K562 (cell line): ENCODE measurements around the gene AFG1L. TPM values are rescaled to one million over a fixed set of nuclear protein-coding genes. Genes with fewer than 3 reads are reported as not detected.

Experiments
- EP300 ChIP-seq: IDR thresholded peaks from 2 replicates; pipeline ENCODE4 v1.6.1; 2012; ENCODE audit warnings: low read length, improper control_type of control experiment
- MBD2 ChIP-seq: sonication (generic); IDR thresholded peaks from 2 replicates; pipeline ENCODE4 v1.6.1; 2016; ENCODE audit warnings: low read depth, borderline replicate concordance
- MIER1 ChIP-seq: fragments of 450-650 bp; IDR thresholded peaks from 2 replicates; pipeline ENCODE4 v1.6.1; 2016; ENCODE audit warnings: antibody characterized with exemption, mild to moderate bottlenecking, low read depth
- MYC ChIP-seq, 2 experiments: fragments of 250-450 bp in 1 of 2; sonication (Bioruptor Pico) in 1 of 2; IDR thresholded peaks; 2 replicates each; pipeline versions ENCODE4 v1.5.1 to v1.6.1; 2012 to 2021; ENCODE audit warnings: low read depth in 2 of 2, borderline replicate concordance in 1 of 2, improper control_type of control experiment in 1 of 2, low read length in 1 of 2, mild to moderate bottlenecking in 1 of 2, moderate library complexity in 1 of 2
- NFRKB ChIP-seq: fragments of 450-650 bp; IDR thresholded peaks from 2 replicates; pipeline ENCODE4 v1.6.1; 2016; ENCODE audit warnings: low read depth
- POLR2A ChIP-seq: fragments of 450-650 bp; conservative IDR thresholded peaks from 2 replicates; pipeline ENCODE4 v1.6.1; 2016
- TAF9B ChIP-seq: fragments of 450-650 bp; IDR thresholded peaks from 2 replicates; pipeline ENCODE4 v1.6.1; 2018; ENCODE audit warnings: mild to moderate bottlenecking; ENCODE audit not compliant: partially characterized antibody
- THRAP3 ChIP-seq: fragments of 450-650 bp; IDR thresholded peaks from 2 replicates; pipeline ENCODE4 v1.6.1; 2016; ENCODE audit warnings: mild to moderate bottlenecking, inconsistent platforms, borderline replicate concordance
- TSC22D4 ChIP-seq: fragments of 450-650 bp; IDR thresholded peaks from 2 replicates; pipeline ENCODE4 v1.6.1; 2016; ENCODE audit warnings: missing genetic modification characterization, missing biosample characterization, control low read depth
- WHSC1 ChIP-seq: IDR thresholded peaks from one replicate; pipeline ENCODE4 v1.6.1; 2012; ENCODE audit warnings: low read length, control low read depth, inconsistent platforms
- XRCC5 ChIP-seq: fragments of 200-400 bp; formaldehyde crosslinking; IDR thresholded peaks from 2 replicates; pipeline ENCODE4 v1.6.1; 2017; ENCODE audit warnings: low read depth, mild to moderate bottlenecking, low read length
- ZBTB17 ChIP-seq: fragments of 450-650 bp; formaldehyde crosslinking; IDR thresholded peaks from 2 replicates; pipeline ENCODE4 v1.4.0; 2020; ENCODE audit warnings: mild to moderate bottlenecking
- ZFP1 ChIP-seq: fragments of 450-650 bp; formaldehyde crosslinking; IDR thresholded peaks from 2 replicates; pipeline ENCODE4 v1.4.0; 2020; ENCODE audit warnings: mild to moderate bottlenecking, mixed read lengths
- ZNF239 ChIP-seq: fragments of 250-450 bp; sonication (Bioruptor Pico); IDR thresholded peaks from 2 replicates; pipeline ENCODE4 v1.4.0; 2020; ENCODE audit warnings: mild to moderate bottlenecking
- ZNF253 ChIP-seq: fragments of 250-450 bp; sonication (Bioruptor Pico); conservative IDR thresholded peaks from 2 replicates; pipeline ENCODE4 v1.6.1; 2021; ENCODE audit warnings: mild to moderate bottlenecking
- polyA plus RNA-seq, 8 experiments: library from polyadenylated mRNA; depleted of rRNA in 4 of 8; stranded (reverse) in 5 of 8; unstranded in 3 of 8; fragments of >200 nt; fragmentation: Nextera tagmentation in 2 of 8; fragmentation: Illumina TruSeq in 1 of 8; extraction: Ambion mirVana in 2 of 8; extraction: Trizol in 1 of 8; gene quantifications; 2 replicates each; pipeline versions ENCODE4 v1.2.1 to v1.2.3, GENCODE V29; 2011 to 2014; ENCODE audit warnings: inconsistent platforms in 1 of 8, missing spikeins in 1 of 8
- total RNA-seq, 7 experiments: library from RNA; depleted of rRNA in 6 of 7; stranded (reverse); fragments of >200 nt in 6 of 7; fragmentation: Illumina TruSeq in 2 of 7; extraction: Trizol in 2 of 7; gene quantifications; 2 replicates each; pipeline versions ENCODE4 v1.2.1 to v1.2.3, GENCODE V29; 2011 to 2021; ENCODE audit warnings: low replicate concordance in 1 of 7
- TF ChIP-seq, protein P1 (sequence below): fragments of 200-600 bp; sonication (generic); IDR thresholded peaks from one replicate; pipeline ENCODE4 v1.6.1; 2012; ENCODE audit warnings: mild to moderate bottlenecking, low read depth, low read length, inconsistent platforms
- TF ChIP-seq, protein P2 (sequence below): sonication (generic); formaldehyde crosslinking; IDR thresholded peaks from 2 replicates; pipeline ENCODE4 v1.8.1; 2022; ENCODE audit warnings: missing genetic modification reagents

Gene AFG1L
- total and polyA plus RNA-seq, 9 of the 15 experiments (the other 6 are each of a cell fraction or from before 2014, with no cell fraction given), result 2.2 to 15.5 (median 5.8) TPM

DNA sequence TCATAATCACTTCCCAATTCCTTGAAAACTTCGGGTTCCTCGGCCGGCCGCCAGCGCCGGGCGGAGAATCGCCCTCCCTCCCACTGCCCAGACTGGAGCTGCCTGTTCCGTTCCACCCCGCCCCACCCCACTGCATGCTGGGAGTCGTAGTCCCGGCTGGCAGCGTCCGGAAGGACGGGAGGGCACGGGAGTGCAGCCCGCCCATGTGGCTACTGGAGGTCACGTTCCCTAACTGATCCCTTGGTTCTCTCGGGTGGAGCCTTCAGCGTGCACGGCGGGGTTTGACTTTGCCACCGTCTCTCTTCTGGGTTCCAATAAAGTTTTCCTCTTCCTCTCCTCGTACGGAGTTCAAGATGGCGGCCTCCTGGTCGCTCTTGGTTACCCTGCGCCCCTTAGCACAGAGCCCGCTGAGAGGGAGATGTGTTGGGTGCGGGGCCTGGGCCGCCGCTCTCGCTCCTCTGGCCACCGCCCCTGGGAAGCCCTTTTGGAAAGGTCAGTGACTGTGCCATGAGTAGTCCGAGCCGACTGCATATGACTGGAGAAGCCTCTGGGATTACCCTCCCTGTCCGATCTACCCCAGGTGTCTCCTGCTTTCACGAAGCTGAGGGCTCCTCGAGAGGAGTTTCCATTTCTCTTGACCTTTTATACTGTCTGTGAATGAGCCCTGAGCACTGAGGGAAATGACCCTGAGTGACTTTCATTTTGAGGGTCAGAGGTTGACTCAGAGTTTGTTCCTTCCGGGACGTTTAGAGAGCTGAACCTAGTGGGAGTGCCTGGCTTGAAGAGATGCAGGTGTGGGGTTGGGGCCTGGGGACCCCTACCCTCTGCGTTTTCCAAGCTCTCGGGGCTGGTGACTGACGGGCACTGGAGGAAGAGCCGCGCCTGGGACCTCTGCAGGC lies at the start of gene AFG1L (continued):
- TF ChIP-seq, protein P1, sequence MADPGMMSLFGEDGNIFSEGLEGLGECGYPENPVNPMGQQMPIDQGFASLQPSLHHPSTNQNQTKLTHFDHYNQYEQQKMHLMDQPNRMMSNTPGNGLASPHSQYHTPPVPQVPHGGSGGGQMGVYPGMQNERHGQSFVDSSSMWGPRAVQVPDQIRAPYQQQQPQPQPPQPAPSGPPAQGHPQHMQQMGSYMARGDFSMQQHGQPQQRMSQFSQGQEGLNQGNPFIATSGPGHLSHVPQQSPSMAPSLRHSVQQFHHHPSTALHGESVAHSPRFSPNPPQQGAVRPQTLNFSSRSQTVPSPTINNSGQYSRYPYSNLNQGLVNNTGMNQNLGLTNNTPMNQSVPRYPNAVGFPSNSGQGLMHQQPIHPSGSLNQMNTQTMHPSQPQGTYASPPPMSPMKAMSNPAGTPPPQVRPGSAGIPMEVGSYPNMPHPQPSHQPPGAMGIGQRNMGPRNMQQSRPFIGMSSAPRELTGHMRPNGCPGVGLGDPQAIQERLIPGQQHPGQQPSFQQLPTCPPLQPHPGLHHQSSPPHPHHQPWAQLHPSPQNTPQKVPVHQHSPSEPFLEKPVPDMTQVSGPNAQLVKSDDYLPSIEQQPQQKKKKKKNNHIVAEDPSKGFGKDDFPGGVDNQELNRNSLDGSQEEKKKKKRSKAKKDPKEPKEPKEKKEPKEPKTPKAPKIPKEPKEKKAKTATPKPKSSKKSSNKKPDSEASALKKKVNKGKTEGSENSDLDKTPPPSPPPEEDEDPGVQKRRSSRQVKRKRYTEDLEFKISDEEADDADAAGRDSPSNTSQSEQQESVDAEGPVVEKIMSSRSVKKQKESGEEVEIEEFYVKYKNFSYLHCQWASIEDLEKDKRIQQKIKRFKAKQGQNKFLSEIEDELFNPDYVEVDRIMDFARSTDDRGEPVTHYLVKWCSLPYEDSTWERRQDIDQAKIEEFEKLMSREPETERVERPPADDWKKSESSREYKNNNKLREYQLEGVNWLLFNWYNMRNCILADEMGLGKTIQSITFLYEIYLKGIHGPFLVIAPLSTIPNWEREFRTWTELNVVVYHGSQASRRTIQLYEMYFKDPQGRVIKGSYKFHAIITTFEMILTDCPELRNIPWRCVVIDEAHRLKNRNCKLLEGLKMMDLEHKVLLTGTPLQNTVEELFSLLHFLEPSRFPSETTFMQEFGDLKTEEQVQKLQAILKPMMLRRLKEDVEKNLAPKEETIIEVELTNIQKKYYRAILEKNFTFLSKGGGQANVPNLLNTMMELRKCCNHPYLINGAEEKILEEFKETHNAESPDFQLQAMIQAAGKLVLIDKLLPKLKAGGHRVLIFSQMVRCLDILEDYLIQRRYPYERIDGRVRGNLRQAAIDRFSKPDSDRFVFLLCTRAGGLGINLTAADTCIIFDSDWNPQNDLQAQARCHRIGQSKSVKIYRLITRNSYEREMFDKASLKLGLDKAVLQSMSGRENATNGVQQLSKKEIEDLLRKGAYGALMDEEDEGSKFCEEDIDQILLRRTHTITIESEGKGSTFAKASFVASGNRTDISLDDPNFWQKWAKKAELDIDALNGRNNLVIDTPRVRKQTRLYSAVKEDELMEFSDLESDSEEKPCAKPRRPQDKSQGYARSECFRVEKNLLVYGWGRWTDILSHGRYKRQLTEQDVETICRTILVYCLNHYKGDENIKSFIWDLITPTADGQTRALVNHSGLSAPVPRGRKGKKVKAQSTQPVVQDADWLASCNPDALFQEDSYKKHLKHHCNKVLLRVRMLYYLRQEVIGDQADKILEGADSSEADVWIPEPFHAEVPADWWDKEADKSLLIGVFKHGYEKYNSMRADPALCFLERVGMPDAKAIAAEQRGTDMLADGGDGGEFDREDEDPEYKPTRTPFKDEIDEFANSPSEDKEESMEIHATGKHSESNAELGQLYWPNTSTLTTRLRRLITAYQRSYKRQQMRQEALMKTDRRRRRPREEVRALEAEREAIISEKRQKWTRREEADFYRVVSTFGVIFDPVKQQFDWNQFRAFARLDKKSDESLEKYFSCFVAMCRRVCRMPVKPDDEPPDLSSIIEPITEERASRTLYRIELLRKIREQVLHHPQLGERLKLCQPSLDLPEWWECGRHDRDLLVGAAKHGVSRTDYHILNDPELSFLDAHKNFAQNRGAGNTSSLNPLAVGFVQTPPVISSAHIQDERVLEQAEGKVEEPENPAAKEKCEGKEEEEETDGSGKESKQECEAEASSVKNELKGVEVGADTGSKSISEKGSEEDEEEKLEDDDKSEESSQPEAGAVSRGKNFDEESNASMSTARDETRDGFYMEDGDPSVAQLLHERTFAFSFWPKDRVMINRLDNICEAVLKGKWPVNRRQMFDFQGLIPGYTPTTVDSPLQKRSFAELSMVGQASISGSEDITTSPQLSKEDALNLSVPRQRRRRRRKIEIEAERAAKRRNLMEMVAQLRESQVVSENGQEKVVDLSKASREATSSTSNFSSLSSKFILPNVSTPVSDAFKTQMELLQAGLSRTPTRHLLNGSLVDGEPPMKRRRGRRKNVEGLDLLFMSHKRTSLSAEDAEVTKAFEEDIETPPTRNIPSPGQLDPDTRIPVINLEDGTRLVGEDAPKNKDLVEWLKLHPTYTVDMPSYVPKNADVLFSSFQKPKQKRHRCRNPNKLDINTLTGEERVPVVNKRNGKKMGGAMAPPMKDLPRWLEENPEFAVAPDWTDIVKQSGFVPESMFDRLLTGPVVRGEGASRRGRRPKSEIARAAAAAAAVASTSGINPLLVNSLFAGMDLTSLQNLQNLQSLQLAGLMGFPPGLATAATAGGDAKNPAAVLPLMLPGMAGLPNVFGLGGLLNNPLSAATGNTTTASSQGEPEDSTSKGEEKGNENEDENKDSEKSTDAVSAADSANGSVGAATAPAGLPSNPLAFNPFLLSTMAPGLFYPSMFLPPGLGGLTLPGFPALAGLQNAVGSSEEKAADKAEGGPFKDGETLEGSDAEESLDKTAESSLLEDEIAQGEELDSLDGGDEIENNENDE, result no peak
- peak; percentile 88 for TF ChIP-seq TAF9B
- peak; percentile 66; the same call in 1 of the 2 replicates for TF ChIP-seq XRCC5
- peak; percentile 99 for TF ChIP-seq NFRKB
- TF ChIP-seq, protein P2, sequence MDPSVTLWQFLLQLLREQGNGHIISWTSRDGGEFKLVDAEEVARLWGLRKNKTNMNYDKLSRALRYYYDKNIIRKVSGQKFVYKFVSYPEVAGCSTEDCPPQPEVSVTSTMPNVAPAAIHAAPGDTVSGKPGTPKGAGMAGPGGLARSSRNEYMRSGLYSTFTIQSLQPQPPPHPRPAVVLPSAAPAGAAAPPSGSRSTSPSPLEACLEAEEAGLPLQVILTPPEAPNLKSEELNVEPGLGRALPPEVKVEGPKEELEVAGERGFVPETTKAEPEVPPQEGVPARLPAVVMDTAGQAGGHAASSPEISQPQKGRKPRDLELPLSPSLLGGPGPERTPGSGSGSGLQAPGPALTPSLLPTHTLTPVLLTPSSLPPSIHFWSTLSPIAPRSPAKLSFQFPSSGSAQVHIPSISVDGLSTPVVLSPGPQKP, result no peak
- no peak for TF ChIP-seq ZNF239
- TF ChIP-seq THRAP3, result no peak
- peak; percentile 90 for TF ChIP-seq MYC (IDR thresholded peaks at IDR 0.05; ENCODE audit: low read depth, low read length)
- TF ChIP-seq MYC (CRISPR knock-in tag; IDR thresholded peaks at IDR 0.05; ENCODE audit: borderline replicate concordance, low read depth), result peak; percentile 84
- TF ChIP-seq ZFP1 (CRISPR knock-in tag), result no peak
- TF ChIP-seq TSC22D4 (tag), result no peak
- TF ChIP-seq ZNF253, result no peak
- peak; percentile 88 for TF ChIP-seq POLR2A
- TF ChIP-seq ZBTB17 (CRISPR knock-in tag), result no peak
- no peak for TF ChIP-seq WHSC1
- TF ChIP-seq MBD2, result peak; percentile 72; the same call in 1 of the 2 replicates
- TF ChIP-seq MIER1, result no peak; the same call in 1 of the 2 replicates
- peak; percentile 22; the same call in 1 of the 2 replicates for TF ChIP-seq EP300
